GM18499 (cell line): ENCODE measurements around the gene USP3.
"Not testable (repeated sequence)": the region's sequence is repeated elsewhere in the genome, so short reads cannot be mapped to it uniquely, and the experiment has no call there.

Experiments used
- ATAC-seq: cut with Tn5 transposase; IDR thresholded peaks from one replicate; pipeline ENCODE4 v1.9.1; 2021; ENCODE audit warnings: moderate number of reproducible peaks; ENCODE audit not compliant: insufficient read depth, unreplicated experiment

USP3 gene

DNA sequence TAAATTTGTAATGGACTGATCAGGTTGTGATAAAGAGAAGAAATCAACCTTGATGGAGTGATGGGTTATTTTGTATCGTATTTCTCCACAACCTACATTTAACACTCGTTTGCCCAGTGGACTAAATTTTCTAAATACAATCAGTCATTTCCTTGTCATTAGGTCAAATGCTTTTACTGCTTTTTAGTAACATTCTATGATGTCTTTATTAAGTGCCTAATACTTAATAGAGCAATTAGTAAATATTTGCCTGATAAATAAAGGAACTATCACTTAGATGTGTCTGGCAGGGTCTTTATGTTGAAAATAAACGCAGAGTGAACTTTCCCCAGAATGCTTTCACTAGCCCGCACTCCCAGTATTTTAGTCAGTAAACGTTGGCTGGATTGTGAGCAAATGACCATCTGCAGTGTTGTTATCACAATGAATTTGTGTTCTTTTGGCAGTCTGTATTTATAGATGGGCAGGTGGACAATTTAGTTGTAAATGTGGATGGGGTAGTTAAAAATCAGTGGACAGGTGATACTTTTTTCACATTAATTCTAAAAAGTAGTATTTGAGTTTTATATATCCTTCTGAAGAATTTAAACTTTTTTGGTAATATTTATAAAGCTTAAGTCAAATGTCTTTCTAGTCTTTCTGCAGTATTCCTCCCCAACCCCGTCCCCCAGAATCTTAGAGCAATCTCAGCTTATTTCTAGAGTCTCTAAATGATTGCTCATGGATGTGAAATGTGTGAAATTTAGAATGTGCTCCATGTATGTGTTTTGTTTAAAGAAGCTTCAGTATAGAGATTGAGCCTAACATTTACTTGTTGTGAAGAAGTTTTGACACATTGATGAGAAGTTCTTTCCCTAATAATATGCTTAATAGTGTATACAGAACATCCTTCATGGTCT lies 4.9 kb downstream of the USP3 start:
- no peak for ATAC-seq

DNA sequence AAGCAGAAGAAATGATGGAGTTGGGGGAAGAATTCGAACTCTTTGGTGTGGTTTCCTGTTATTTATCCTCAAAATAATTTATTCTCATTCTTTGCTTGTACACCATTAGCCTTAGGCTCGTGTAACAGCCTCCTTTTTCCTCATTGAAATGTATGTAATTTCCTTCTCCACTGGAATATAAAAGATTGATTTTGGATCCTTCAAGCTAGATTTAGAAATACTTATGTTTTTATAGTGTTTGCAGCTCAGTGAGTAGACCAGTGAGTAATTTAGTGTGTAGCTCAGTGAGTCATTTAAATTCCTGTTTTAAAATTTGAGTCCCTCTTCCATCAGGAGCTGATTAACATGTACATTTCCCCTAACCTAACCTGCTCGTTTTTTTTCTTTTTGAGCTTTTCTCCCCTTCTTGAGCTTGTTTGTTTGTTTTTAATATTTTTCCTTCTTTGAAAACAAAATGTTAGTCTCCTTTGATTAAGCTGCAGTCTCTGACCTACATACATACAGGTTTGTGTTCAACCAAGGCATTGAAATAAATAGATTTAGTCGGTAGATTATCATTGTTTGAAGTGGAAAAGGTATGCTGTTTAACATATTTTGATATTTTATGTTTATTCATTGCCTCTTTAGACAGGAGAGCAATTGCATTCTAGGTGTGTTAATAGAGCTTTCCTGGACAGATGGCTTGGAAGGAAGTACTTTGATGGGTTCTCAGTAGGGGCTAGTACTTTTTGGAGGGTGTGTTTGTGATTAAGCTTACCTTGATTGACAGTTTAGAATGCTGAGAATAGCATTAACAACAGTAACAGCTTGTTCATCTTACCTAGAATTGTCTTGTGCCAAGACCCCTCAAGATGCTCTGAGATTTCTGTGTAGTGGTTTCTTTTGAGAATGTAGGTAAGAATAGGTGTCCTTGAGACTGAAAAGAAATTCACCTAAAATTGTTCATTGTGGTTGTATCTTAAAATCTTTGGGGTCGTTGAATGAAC lies 5.9 kb downstream of the USP3 start:
- no peak for ATAC-seq

DNA sequence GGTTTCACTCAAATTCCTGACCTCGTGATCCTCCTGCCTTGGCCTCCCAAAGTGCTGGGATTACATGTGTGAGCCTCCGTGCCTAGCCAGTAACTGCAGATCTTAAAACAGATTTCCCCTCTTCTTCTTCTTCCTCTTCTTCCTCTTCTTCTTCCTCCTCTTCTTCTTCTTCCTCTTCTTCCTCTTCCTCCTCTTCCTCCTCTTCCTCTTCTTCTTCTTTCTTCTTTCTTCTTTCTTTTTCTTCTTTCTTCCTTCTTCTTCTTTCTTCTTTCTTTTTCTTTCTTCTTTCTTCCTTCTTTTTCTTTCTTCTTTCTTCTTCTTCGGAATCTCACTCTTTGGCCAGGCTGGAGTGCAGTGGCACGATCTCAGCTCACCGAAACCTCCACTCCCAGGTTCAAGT lies 7.8 kb downstream of the USP3 start:
- no peak for ATAC-seq

DNA sequence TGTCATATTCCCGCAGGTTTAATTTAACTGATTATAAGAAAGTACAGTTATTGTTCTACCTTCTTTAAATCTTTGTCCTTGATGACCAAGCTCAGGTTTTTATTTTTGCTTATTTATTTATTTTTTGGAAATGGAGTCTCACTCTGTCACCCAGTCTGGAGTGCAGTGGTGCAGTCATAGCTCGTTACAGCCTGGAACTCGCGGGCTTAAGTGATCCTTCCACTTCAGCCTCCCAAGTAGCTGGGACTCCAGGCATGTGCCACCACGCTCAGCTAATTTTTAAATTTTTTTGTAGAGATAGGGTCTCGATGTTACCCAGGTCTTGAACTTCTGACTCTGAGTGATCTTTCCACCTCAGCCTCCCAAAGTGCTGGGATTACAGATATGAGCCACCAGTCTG lies 8.9 kb downstream of the USP3 start:
- ATAC-seq = no peak

DNA sequence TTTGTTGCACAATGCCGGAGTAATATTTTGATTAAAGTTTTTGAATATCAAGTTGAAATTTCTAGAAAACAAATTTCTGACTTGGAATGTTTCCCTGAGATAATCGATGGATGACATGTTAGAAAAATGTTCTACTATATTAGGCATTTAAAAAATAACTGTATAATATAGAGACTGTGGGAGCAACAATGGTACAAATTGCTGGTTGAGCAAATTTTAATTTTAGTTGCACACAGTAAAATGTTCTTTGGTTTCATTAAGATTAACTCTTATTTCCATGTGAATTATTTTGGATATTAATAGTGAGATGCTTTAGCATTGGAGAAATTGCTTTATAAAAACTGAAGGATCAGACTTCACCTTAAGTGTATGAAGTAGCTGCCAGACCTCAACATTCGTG lies 9.3 kb downstream of the USP3 start:
- ATAC-seq = no peak

DNA sequence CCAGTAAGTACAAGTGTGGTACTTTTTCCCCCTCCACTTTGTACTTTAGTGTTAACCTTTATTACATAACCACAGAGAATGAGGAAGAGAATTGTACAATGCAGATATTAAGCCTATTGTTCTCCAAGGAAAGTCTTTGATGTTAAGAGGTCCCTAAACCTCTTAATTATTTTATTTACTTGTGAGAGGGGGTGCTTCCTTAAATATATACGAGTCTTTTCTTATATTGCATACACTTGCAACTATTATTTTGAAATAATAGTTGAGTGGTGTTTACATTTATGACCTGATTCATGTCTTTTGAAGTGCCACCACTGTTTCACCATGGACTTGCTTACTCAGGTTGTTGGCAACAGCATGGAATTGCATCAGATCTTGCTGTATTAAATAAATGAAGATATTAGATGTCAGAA lies 10.1 kb downstream of the USP3 start:
- no peak for ATAC-seq

DNA sequence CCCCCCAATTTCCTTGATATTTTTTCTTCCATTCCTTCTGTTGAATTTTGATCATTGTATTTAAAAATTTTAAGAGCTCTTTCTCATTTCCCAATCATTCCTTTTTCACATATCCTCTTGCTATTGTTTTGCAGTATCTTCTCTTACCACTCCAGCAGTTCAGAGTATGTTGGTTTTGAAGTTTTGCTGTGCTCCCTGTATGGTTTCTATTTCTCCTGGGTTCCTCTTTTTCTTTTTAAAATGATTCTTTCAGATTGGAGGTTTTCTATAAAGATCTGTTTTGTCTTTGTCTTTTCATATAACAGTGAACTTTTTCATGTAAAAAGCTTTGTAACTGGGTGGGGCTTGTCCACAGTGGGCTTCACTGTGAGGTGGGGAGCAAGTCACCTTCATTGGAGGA lies 12.8 kb downstream of the USP3 start:
- no peak for ATAC-seq

DNA sequence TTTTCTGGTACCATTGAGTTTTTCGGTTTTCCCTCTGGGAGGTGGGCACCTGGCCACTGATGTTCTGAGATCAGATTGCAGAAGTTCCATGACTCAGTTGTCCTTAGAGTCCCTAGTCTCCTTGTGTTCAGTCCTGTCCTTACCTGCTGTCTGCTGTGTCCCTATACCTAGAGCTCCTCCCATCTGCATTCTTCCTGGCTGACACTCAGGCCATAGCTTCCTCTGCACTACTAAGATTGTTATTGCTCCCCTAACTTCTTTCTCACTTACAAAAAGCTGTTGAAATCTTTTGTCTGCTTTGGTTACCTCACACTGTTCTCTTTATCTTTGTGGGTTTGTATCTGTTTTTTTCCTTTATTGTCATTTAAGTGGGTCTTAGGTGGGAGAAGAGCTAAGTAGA lies 13.2 kb downstream of the USP3 start:
- no peak for ATAC-seq

DNA sequence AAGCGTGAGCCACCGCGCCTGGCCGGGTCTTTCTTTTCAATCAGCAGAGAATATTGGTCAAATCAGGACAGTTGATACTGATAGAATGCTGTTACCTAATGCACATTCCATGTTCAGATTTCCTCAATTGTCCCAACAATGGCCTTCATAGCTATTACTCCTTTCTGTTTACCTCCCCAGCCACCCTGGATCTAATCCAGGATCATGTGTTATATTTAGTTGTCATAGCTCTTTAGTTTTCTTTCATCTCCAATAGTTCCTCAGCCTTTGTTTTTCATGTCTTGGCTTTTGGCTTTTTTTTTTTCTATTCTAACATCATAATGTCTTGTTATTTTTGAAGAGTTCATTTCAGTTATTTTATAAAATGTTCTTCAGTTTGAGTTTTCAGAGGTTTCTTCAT lies 14.6 kb downstream of the USP3 start:
- ATAC-seq = no peak

DNA sequence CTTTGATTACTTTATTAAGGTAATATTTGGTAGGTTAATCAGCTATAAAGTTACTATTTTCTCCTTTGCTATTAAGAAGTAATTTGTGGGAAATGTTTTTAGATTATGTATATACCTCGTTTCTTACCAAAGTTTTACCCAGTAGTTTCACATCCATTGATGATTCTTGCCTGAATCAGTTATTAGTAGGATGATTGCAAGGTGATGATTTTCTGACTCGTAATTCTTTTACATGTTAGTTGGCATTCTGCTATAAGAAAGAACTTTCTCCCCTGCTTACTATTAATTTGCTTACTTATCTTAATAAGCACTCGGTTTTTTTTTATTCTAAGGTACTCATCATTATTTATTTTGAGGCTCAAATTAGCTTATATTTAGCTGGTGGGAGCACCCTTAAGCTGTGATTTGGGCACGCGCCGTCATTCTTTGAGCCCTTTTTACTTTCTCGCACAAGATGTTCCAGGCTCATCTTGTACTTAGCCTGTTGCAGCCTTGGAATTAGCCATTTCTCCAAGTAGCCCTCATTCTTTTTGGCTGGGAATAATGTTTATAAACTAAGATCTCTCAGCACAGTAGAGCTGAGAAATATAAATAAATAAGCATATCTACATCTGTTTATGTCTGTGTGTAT lies 15.3 kb downstream of the USP3 start:
- no peak for ATAC-seq

DNA sequence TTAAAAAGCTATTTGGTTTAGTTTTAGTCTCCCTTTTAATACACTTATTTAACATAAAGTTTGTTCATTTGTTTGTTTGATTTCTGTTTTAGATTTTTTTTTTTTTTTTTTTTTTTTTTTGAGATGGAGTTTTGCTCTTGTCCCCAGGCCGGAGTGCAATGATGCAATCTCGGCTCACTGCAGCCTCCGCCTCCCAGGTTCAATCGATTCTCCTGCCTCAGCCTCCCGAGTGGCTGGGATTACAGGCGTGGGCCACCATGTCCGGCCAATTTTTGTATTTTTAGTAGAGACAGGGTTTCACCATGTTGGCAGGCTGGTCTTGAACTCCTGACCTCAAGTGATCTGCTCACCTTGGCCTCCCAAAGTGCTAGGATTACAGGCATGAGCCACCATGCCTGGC lies 16.1 kb downstream of the USP3 start:
- ATAC-seq = not testable (repeated sequence)

DNA sequence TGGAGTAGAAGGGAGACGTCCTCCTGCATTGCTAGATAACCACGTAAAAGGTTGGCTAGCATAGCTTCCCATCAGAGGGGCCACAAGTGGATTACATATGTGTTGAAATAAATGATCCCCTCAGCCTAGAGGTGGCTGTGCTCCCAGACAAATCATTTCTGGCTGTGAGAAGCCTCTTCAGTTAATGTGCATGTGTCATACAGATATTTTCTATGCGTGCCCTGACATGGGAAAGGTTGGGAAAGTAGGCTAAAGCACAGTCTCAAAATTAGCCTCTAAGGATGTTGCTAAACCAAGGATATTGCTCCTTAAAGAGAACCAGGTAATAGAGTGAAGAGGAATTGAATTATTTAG lies 17.8 kb downstream of the USP3 start:
- ATAC-seq = no peak

DNA sequence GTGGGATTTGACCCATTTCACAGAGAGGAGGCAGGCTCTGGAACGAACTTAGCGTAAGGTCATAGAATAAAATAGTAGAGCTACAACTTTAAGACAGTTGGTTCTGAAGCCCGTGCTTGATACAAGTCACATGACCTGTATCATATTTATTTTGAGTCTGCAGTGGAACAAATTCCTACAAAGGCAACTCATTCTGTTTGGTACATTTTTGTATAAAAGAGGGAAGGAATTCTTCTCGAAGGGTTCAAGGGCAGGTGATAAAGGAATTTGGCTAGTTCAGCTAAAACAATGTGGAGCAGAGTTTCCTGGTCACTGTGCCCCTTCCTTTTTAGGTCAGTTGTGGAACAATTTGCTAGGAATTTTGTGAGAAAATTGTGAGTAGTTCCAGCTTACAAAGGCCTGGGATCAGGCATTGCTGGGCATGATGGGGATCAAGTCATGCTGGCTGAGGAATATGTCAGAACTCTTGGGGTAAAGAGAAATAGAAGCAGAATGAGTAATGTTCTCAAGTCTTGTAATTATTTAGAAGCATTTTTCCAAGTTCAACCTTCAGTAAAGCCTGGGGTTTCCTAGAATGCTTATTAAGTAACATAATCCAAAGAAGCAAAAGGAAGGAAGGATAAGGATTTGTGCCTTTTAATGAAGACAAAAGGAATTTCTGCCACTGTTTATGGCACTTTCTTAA lies 19.1 kb downstream of the USP3 start:
- ATAC-seq = no peak

DNA sequence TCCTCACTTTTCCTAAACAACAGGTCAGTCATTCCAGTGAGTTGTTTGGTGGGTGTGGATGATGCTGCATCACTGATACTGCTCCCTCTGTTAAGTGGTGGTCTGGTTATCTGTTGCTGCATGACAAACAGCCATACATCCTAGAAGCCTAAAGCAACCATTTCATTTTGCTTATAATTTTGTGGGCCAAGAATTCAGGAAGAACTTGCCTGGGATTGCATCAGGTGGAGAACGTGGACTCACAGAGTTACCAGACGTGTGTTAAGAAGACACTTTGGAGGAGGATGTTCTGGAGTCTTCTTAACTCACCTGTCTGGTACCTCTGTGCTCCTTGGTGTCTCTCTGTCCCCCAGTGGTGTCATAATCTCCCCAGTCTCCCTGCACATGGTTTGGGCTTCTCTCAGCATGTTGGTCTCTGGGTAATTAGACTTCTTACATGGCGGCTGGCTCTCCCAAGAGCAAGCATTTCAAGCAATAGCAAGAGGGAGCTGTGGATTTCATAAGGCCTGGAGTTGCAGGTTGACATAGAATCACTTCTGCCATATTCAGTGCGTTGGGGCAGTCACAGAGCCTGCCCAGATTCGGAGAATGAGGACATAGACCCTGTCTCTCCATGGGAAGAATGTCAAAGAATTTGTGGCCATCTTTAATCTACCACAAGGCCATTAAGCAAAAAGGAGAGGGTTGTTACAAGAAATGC lies 20.1 kb downstream of the USP3 start:
- no peak for ATAC-seq

DNA sequence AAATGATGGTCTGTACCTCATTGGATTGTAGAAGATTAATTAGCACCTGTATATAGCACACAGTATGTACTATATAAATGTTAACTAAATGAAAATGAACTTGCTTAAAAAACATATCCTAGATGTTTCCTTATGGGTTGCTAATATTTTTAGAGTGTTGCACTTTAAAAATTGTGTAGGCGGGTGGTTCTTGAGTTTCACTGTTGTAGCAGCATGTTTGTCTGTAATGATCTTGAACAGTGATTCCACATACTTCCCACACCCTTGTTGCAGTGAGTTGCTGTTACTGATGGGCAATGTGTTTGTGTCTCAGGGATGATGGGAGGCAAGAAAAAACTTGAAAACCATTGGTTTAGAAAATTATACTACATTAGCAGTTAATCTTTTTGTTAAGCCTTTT lies 22.0 kb downstream of the USP3 start:
- no peak for ATAC-seq

DNA sequence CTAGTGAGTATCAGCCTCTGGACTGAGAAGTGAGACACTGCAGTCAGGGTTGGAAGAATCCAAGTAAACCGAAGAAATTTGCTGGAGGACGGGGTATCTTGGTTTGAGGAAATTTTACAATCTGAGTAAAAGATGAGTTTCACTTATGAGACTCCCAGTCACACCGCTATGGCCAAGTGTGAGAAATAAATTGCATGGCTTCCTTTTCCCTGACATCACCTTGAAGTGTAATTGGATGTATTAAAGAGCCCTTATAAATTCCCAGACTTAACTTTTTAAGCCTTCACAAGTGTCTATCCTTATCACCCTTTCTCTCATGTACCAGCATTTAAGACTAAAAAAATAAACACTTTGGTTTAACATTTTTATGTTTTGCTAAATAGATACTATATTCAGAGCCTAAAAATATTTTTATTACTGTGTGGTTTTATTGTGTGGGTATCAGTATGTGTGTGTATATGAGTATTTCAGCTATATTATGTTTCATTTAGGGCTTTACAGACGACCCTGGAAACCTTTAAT lies 23.8 kb downstream of the USP3 start:
- no peak for ATAC-seq

DNA sequence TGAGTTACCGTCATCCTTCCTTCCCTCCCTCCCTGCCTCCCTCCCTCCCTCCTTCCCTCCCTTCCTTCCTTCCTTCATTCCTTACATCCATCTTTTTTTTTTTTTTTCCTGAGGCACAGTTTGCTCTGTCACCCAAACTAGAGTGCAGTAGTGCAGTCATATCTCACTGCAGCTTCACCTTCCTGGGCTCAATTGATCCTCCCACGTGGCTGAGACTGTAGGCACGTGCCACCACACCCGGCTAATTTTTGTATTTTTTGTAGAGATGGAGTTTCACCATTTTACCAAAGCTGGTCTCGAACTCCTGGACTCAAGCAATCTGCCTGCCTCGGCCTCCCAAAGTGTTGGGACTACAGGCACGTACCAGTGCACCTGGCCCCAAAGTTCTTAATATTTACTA lies 25.8 kb downstream of the USP3 start:
- ATAC-seq = no peak

DNA sequence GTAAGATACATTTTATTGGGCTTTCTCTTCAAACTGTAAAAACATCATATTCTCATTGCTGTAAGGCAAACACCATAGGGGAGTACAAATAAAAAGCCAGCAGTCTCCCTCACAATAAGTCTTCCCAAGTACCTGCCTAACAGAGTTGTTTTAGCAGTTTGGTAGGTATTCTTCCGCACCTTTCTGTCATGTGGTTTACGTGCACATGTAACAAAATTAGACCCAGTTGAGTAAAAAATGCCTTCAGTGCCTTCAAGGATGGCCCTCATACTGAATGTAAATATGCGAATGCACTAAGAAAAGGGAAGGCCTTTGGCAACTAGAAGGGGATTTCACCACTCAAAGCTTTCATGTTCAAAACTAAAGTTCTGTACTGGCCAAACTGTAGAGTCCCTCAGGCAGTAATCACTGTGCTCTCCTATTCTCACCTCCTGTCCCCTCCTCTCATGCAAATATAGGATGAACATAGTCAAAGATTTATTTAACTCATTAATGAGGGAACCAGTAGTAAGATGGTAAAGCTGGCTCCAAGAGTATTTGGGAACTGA lies 26.4 kb downstream of the USP3 start:
- ATAC-seq = no peak

DNA sequence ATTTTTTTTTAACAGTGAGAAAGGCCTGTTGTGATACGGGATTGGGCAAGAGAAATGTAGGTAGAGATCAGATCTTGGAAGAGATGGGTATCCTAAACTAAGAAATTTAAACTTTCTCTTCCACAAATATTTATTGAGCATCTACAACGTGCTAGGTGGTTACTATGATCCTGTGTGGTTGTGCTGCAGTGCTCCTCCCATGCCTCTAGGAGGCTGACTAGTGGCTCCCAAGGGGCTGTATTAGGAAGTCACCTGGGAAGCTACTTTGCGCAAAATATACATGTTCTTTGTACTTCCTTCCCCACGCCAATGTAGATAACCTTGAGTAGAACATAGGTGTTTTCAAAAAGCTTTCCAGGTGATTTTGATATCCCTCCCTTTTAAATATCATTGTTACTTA lies 27.2 kb downstream of the USP3 start:
- ATAC-seq = no peak
